HEK293T (cell line): ENCODE measurements around the gene HOMER2.

ENCODE experiments used
- ARNT ChIP-seq: fragments of 450-650 bp; IDR thresholded peaks from 2 replicates; pipeline ENCODE4 v1.6.1; 2017; ENCODE audit warnings: mild to moderate bottlenecking
- BHLHE40 ChIP-seq: fragments of 450-650 bp; IDR thresholded peaks from 2 replicates; pipeline ENCODE4 v1.6.1; 2016; ENCODE audit warnings: mild to moderate bottlenecking, moderate library complexity, borderline replicate concordance
- ELF4 ChIP-seq: fragments of 450-650 bp; IDR thresholded peaks from 2 replicates; pipeline ENCODE4 v1.6.1; 2017; ENCODE audit warnings: antibody characterized with exemption
- FOXK2 ChIP-seq: fragments of 450-650 bp; IDR thresholded peaks from 2 replicates; pipeline ENCODE4 v1.6.1; 2016; ENCODE audit warnings: mild to moderate bottlenecking
- FOXM1 ChIP-seq: fragments of 450-650 bp; IDR thresholded peaks from 2 replicates; pipeline ENCODE4 v1.6.1; 2017; ENCODE audit warnings: mild to moderate bottlenecking, borderline replicate concordance
- HDGF ChIP-seq: fragments of 450-650 bp; IDR thresholded peaks from 2 replicates; pipeline ENCODE4 v1.6.1; 2017; ENCODE audit warnings: antibody characterized with exemption, borderline replicate concordance
- L3MBTL2 ChIP-seq: fragments of 450-650 bp; conservative IDR thresholded peaks from 2 replicates; pipeline ENCODE4 v1.6.1; 2016; ENCODE audit warnings: mild to moderate bottlenecking
- LEF1 ChIP-seq: fragments of 450-650 bp; IDR thresholded peaks from 2 replicates; pipeline ENCODE4 v1.6.1; 2017; ENCODE audit warnings: mild to moderate bottlenecking, borderline replicate concordance
- NFRKB ChIP-seq: fragments of 450-650 bp; IDR thresholded peaks from 2 replicates; pipeline ENCODE4 v1.6.1; 2016; ENCODE audit warnings: mild to moderate bottlenecking, moderate library complexity
- SP1 ChIP-seq: fragments of 450-650 bp; IDR thresholded peaks from 2 replicates; pipeline ENCODE4 v1.6.1; 2017
- ZNF384 ChIP-seq: fragments of 450-650 bp; IDR thresholded peaks from 2 replicates; pipeline ENCODE4 v1.6.1; 2016
- TF ChIP-seq, protein P1 (sequence below): fragments of 450-650 bp; IDR thresholded peaks from 2 replicates; pipeline ENCODE4 v1.6.1; 2016

DNA sequence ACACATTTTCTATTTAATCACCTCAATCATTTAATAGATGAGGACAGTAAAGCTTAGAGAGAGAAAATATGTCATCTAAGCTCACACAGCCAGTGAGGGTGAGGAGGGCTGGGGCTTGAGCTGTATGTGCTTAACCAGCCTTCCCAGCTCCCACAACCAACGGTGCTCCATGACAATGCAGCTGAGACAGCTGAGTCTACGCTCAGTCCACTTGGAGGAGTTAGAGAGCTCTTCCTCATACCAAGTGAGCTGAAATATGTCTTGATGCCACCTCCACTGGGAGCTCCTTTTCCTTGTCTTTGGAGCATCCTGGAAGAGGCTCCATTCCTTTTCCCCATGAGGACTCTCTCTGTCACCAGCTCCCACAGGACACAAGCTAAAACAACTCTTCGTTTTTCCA lies 9.3 kb downstream of the HOMER2 start:
- TF ChIP-seq FOXK2: no peak
- TF ChIP-seq SP1: no peak
- TF ChIP-seq FOXM1: no peak
- no peak for TF ChIP-seq BHLHE40
- no peak for TF ChIP-seq ARNT
- no peak for TF ChIP-seq ZNF384
- no peak for TF ChIP-seq NFRKB
- no peak for TF ChIP-seq LEF1
- TF ChIP-seq ELF4: no peak
- no peak for TF ChIP-seq HDGF
- TF ChIP-seq, protein P1, sequence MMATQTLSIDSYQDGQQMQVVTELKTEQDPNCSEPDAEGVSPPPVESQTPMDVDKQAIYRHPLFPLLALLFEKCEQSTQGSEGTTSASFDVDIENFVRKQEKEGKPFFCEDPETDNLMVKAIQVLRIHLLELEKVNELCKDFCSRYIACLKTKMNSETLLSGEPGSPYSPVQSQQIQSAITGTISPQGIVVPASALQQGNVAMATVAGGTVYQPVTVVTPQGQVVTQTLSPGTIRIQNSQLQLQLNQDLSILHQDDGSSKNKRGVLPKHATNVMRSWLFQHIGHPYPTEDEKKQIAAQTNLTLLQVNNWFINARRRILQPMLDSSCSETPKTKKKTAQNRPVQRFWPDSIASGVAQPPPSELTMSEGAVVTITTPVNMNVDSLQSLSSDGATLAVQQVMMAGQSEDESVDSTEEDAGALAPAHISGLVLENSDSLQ: no peak
- TF ChIP-seq L3MBTL2: no peak
